Measurements from ENCODE around the gene PEX11G. TPM values are rescaled to one million over a fixed set of nuclear protein-coding genes. Genes with fewer than 3 reads are reported as not detected.

Gene PEX11G
- total RNA-seq, 2 experiments from 2014 or later, result not detected

- Mint-ChIP-seq H3K27ac (peak overlapping the region; percentile 81), H3K36me3 (ENCODE audit: low read depth) (no peaks in the 10 kb centered on the region), H3K4me1 (ENCODE audit: low read depth) (peaks cover 7% of the 10 kb centered on the region), H3K4me3 (peak overlapping the region; percentile 94), H3K9me3 (no peaks in the 10 kb centered on the region), H3K27me3 (no peaks in the 10 kb centered on the region)
- Histone ChIP-seq H3K9me3 (ENCODE audit: control insufficient read depth in 1 of 2, insufficient read depth in 1 of 2, low read length in 2 of 2) (no peaks in the 10 kb centered on the region), H3K27ac (ENCODE audit: low read depth in 1 of 2, low read length in 2 of 2) (no peak overlapping the region), H3K4me1 (ENCODE audit: insufficient read depth, low read length) (peaks cover 15% of the 10 kb centered on the region), H3K4me3 (ENCODE audit: low read length) (peak overlapping the region; percentile 80), H3K36me3 (ENCODE audit: insufficient read depth, low read length) (no peaks in the 10 kb centered on the region), H3K27me3 (ENCODE audit: control insufficient read depth in 1 of 2, insufficient read depth in 2 of 2, low read length in 2 of 2) (no peaks in the 10 kb centered on the region)
- intact Hi-C loops (cut with DNase I, micrococcal nuclease), result loop anchor here in 1 of 2 experiments (2.0 kb wide), 2 partner anchors 33 to 45 kb away; partner anchors contain the start of genes MCOLN1 and PNPLA6
- CTCF ChIA-PET, result no interaction called here
- TF ChIP-seq CTCF (IDR thresholded peaks at IDR 0.05), result no peak
- ATAC-seq (ENCODE audit: poor library complexity), result no peak
- POLR2A ChIA-PET, result no interaction called here
- DNase-seq, result no peak
Measured at GRCh38 chr19:7489609-7490044, 792 bp upstream of the PEX11G start.

- intact Hi-C loops (cut with DNase I, micrococcal nuclease), result no loop called here
Measured at GRCh38 chr19:7486923-7487322, 1.9 kb downstream of the PEX11G start.

GRCh38 chr19:7483720-7484201 lies 5.1 kb downstream of the PEX11G start:
- ChIA-PET CTCF (no interaction called here), POLR2A (no interaction called here)
- Mint-ChIP-seq H3K4me1 (ENCODE audit: low read depth) (peaks cover 9% of the 10 kb centered on the region), H3K36me3 (ENCODE audit: low read depth) (no peaks in the 10 kb centered on the region), H3K9me3 (no peaks in the 10 kb centered on the region), H3K27me3 (peaks cover 6% of the 10 kb centered on the region), H3K27ac (peak overlapping the region; percentile 18), H3K4me3 (no peak overlapping the region)
- Histone ChIP-seq H3K27me3 (ENCODE audit: control insufficient read depth in 1 of 2, insufficient read depth in 2 of 2, low read length in 2 of 2) (no peaks in the 10 kb centered on the region), H3K27ac (ENCODE audit: low read depth in 1 of 2, low read length in 2 of 2) (no peak overlapping the region), H3K4me1 (ENCODE audit: insufficient read depth, low read length) (peaks cover 16% of the 10 kb centered on the region), H3K36me3 (ENCODE audit: insufficient read depth, low read length) (no peaks in the 10 kb centered on the region), H3K9me3 (ENCODE audit: control insufficient read depth in 1 of 2, insufficient read depth in 1 of 2, low read length in 2 of 2) (no peaks in the 10 kb centered on the region), H3K4me3 (ENCODE audit: low read length) (no peak overlapping the region)
- intact Hi-C loops (cut with DNase I, micrococcal nuclease), result no loop called here
- no peak for TF ChIP-seq CTCF (IDR thresholded peaks at IDR 0.05)
- ATAC-seq (ENCODE audit: poor library complexity), result no peak
- no peak for DNase-seq

More at GRCh38 chr19:7486923-7487322, 1.9 kb downstream of the PEX11G start:
- no peaks in the 10 kb centered on the region for H3K27me3 ChIP-seq (ENCODE audit: control insufficient read depth in 1 of 2, insufficient read depth in 2 of 2, low read length in 2 of 2)
- no peak for ATAC-seq (ENCODE audit: poor library complexity)
- Mint-ChIP-seq H3K9me3 (no peaks in the 10 kb centered on the region), H3K27ac (no peak overlapping the region), H3K4me3 (peak overlapping the region; percentile 48), H3K27me3 (peaks cover 6% of the 10 kb centered on the region), H3K4me1 (ENCODE audit: low read depth) (peaks cover 16% of the 10 kb centered on the region), H3K36me3 (ENCODE audit: low read depth) (no peaks in the 10 kb centered on the region)
- POLR2A ChIA-PET, result no interaction called here
- H3K4me3 ChIP-seq (ENCODE audit: low read length), result no peak overlapping the region
- H3K4me1 ChIP-seq (ENCODE audit: insufficient read depth, low read length), result peaks cover 23% of the 10 kb centered on the region
- H3K9me3 ChIP-seq (ENCODE audit: control insufficient read depth in 1 of 2, insufficient read depth in 1 of 2, low read length in 2 of 2), result no peaks in the 10 kb centered on the region
- TF ChIP-seq CTCF (IDR thresholded peaks at IDR 0.05), result no peak
- DNase-seq, result no peak
- CTCF ChIA-PET, result no interaction called here
- H3K27ac ChIP-seq (ENCODE audit: low read depth in 1 of 2, low read length in 2 of 2), result no peak overlapping the region
- H3K36me3 ChIP-seq (ENCODE audit: insufficient read depth, low read length), result no peaks in the 10 kb centered on the region

All from CD4-positive, alpha-beta T cell (primary cell).